OCI-LY3 (cell line): ENCODE data around the gene ITPRIPL1.
A peak's percentile ranks its signal among the peaks of the same experiment; 100 is the strongest.

ENCODE experiments used
- H2AFZ ChIP-seq: fragments of 200-600, 300-600 bp; shearing (Covaris generic); 2 replicates; pipeline ENCODE4 v1.6.0; 2014; ENCODE audit warnings: antibody characterized with exemption, low read depth, low read length
- H3K27ac ChIP-seq: fragments of 200-600, 300-600 bp; sonication (generic); 2 replicates; pipeline ENCODE4 v1.5.1; 2014; ENCODE audit warnings: mild to moderate bottlenecking, low read length, moderate library complexity, mixed read lengths
- H3K27me3 ChIP-seq: fragments of 200-600, 300-600 bp; sonication (generic); 2 replicates; pipeline ENCODE4 v1.6.1; 2014; ENCODE audit warnings: low read depth, low read length, mixed read lengths
- H3K36me3 ChIP-seq: fragments of 200-600, 300-600 bp; sonication (generic); replicated peaks from 2 replicates; pipeline ENCODE3; 2014; ENCODE audit warnings: low read depth, low read length, mixed read lengths
- H3K4me1 ChIP-seq: fragments of 300-600, 200-600 bp; sonication (generic); 2 replicates; pipeline ENCODE4 v1.6.1; 2014; ENCODE audit warnings: low read length, mixed read lengths
- H3K4me2 ChIP-seq: fragments of 200-600, 300-600 bp; sonication (generic); 2 replicates; pipeline ENCODE4 v1.6.1; 2014; ENCODE audit warnings: low read length, mixed read lengths
- H3K4me3 ChIP-seq: fragments of 300-600, 200-600 bp; sonication (generic); 2 replicates; pipeline ENCODE4 v1.5.1; 2014; ENCODE audit warnings: antibody characterized with exemption, mild to moderate bottlenecking, low read length, moderate library complexity
- H3K79me2 ChIP-seq: fragments of 300-600, 200-600 bp; shearing (Covaris generic); 2 replicates; pipeline ENCODE4 v1.6.1; 2014; ENCODE audit warnings: mild to moderate bottlenecking, low read length, mixed read lengths
- H3K9ac ChIP-seq: fragments of 300-600, 200-600 bp; shearing (Covaris generic); 2 replicates; pipeline ENCODE4 v1.6.0; 2014; ENCODE audit warnings: mild to moderate bottlenecking, low read length, moderate library complexity
- H3K9me3 ChIP-seq: fragments of 200-600, 300-600 bp; shearing (Covaris generic); 2 replicates; pipeline ENCODE4 v1.6.1; 2014; ENCODE audit warnings: low read length, mixed read lengths; ENCODE audit not compliant: insufficient read depth
- H4K20me1 ChIP-seq: fragments of 200-600, 300-600 bp; sonication (generic); 2 replicates; pipeline ENCODE4 v1.6.1; 2016; ENCODE audit warnings: low read length, mixed read lengths; ENCODE audit not compliant: insufficient read depth
- EZH2phosphoT487 ChIP-seq: fragments of 200-600 bp; shearing (Covaris generic); IDR thresholded peaks from 2 replicates; pipeline ENCODE4 v1.6.1; 2018; ENCODE audit warnings: antibody characterized with exemption, mixed run types, low read depth
- TF ChIP-seq, protein P1 (sequence below): fragments of 200-600, 300-600 bp; sonication (generic); IDR thresholded peaks from 2 replicates; pipeline ENCODE4 v1.5.1; 2014; ENCODE audit warnings: antibody characterized with exemption, low read length, low read depth

Gene ITPRIPL1

DNA sequence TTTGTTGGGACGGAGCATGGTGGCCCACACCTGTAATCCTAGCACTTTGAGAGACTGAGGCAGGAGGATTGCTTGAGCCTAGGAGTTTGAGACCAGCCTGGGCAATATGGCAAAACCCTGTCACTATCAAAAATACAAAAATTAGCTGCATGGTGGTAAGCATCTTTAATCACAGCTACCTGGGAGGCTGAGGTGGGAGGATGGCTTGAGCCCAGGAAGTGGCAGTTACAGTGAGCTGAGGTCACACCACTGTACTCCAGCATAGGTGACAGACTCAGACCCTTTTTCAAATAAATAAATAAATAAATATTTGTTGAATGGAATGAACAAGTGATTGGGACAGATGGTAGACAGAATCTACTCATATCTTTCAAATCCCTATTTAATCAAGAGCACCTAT, 5.7 kb upstream of the ITPRIPL1 start:
- Histone ChIP-seq H3K36me3 (no peaks in the 10 kb centered on the region), H2AFZ (no peak overlapping the region), H3K9me3 (no peaks in the 10 kb centered on the region), H3K4me3 (no peak overlapping the region), H3K27ac (no peak overlapping the region), H4K20me1 (no peaks in the 10 kb centered on the region), H3K9ac (no peak overlapping the region), H3K4me2 (no peak overlapping the region), H3K4me1 (peaks cover 30% of the 10 kb centered on the region), H3K79me2 (no peaks in the 10 kb centered on the region), H3K27me3 (peaks cover 21% of the 10 kb centered on the region)
- no peak for TF ChIP-seq EZH2phosphoT487
- TF ChIP-seq, protein P1, sequence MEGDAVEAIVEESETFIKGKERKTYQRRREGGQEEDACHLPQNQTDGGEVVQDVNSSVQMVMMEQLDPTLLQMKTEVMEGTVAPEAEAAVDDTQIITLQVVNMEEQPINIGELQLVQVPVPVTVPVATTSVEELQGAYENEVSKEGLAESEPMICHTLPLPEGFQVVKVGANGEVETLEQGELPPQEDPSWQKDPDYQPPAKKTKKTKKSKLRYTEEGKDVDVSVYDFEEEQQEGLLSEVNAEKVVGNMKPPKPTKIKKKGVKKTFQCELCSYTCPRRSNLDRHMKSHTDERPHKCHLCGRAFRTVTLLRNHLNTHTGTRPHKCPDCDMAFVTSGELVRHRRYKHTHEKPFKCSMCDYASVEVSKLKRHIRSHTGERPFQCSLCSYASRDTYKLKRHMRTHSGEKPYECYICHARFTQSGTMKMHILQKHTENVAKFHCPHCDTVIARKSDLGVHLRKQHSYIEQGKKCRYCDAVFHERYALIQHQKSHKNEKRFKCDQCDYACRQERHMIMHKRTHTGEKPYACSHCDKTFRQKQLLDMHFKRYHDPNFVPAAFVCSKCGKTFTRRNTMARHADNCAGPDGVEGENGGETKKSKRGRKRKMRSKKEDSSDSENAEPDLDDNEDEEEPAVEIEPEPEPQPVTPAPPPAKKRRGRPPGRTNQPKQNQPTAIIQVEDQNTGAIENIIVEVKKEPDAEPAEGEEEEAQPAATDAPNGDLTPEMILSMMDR: no peak

DNA sequence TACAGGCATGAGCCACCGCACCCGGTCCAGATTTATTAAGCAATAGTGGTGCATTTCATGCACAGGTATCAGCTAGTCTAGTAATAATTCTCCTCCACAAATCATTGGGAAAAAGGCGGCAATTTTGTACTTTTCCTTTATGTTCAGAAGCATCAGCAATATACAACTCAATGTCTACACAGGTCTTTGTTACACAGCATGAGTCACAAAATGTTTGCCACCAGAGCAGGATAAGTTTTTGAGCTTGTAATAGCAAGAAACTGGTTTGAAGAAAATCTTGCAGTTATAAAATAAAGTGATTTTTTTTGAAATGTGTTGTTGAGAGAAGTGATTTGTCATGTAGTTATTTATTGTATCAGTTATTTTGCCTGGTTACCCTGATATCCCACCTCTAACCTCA, 4.8 kb upstream of the ITPRIPL1 start:
- Histone ChIP-seq H3K4me2 (peak overlapping the region; percentile 92), H3K4me1 (peaks cover 36% of the 10 kb centered on the region), H3K4me3 (peak overlapping the region; percentile 86), H3K27ac (no peak overlapping the region), H3K9me3 (no peaks in the 10 kb centered on the region), H3K9ac (no peak overlapping the region), H4K20me1 (no peaks in the 10 kb centered on the region), H3K27me3 (peaks cover 21% of the 10 kb centered on the region), H3K36me3 (no peaks in the 10 kb centered on the region), H3K79me2 (peaks cover under 1% of the 10 kb centered on the region; the same call in 1 of the 2 replicates), H2AFZ (no peak overlapping the region)
- TF ChIP-seq EZH2phosphoT487: no peak
- TF ChIP-seq, protein P1: no peak

DNA sequence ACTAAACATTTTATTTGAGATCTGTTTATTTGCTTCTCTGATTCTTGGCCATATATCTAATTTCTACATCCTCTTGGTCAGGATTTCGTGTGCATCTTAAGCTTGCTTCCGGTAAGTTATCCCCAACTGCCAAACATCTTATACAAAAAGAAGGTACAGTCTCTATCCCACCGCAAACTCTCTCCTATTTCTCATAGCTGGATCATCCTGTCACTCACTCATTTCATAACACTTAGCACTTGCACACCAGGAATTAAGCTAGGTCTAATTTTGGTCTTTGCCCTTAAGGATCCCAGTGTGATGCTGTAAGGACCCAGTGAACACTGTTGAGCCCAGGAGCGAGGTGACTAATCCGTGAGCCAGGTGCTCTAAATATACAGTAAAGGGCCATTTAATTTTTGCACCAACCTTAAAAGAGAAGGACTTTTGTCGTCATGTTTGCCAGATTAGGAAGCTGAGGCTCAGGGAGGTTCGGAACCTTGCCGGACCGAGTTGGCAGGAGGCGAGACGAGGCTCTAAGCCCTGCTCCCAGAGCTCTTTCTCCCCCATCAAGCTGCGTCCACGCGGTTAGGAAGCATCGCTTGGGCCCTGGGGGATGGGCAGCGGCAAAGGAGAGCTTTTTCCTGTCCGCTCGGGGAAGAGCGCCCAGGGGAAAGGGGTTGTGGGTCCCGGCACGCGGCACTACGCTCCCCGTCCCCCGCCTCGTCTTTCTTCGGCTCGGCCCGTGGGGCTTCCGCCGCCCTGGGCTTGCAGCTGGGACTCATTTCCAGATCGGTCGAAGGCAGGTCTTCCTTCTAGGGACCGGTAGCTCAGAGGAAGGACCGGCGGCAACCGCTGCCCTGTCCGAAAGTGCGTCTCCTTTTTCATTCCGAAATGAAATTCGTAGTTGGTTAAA, 4.1 kb upstream of the ITPRIPL1 start:
- 0 out of 2 replicates have a peak overlapping the region, but pooled peaks have one; percentile 3 for H3K27ac ChIP-seq

DNA sequence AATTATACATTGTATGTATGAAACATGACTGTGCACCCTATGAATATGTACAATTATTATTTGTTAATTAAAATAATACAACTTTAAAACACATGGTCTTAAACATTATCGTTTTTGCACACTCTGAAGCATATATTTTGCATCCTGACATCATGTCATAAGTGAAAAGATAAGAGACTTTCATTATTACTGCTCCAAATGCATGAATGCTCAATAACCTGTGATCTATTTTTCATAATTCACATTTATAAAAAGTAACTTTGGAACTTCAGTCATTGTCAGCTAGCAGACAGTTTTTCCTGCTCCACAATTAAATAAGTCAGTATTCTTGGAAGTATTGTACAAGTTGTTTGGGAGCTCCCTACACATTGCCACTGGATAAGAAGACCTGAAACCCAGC, 1.3 kb upstream of the ITPRIPL1 start:
- peaks cover 42% of the 10 kb centered on the region for H3K4me1 ChIP-seq
- peaks cover 30% of the 10 kb centered on the region for H3K79me2 ChIP-seq
- H2AFZ ChIP-seq: no peak overlapping the region
- H3K9ac ChIP-seq: no peak overlapping the region
- no peak for TF ChIP-seq EZH2phosphoT487
- TF ChIP-seq, protein P1: no peak
- no peaks in the 10 kb centered on the region for H3K9me3 ChIP-seq
- peak overlapping the region; percentile 82 for H3K4me2 ChIP-seq
- peaks cover 24% of the 10 kb centered on the region for H3K36me3 ChIP-seq
- no peak overlapping the region for H3K27ac ChIP-seq
- peaks cover 4% of the 10 kb centered on the region; the same call in 1 of the 2 replicates for H4K20me1 ChIP-seq
- no peak overlapping the region for H3K4me3 ChIP-seq
- H3K27me3 ChIP-seq: peaks cover 21% of the 10 kb centered on the region

More for the DNA sequence above, 4.1 kb upstream of the ITPRIPL1 start:
- Histone ChIP-seq H3K4me3 (peak overlapping the region; percentile 86), H3K4me2 (peak overlapping the region; percentile 92), H3K4me1 (peaks cover 37% of the 10 kb centered on the region), H3K9ac (peak overlapping the region; percentile 71), H3K27me3 (peaks cover 21% of the 10 kb centered on the region), H3K79me2 (peaks cover 7% of the 10 kb centered on the region), H3K36me3 (no peaks in the 10 kb centered on the region), H4K20me1 (no peaks in the 10 kb centered on the region), H3K9me3 (no peaks in the 10 kb centered on the region), H2AFZ (peak overlapping the region; percentile 86)
- TF ChIP-seq, protein P1: no peak
- TF ChIP-seq EZH2phosphoT487: no peak
